OCI-LY7 (cell line): Measurements from ENCODE around the gene KRTAP10-10.

Source experiments
- EZH2phosphoT487 ChIP-seq: fragments of 200-600 bp; sonication (generic); IDR thresholded peaks from 2 replicates; pipeline ENCODE4 v1.6.1; 2018; ENCODE audit warnings: low read depth, borderline replicate concordance, mild to moderate bottlenecking, mixed run types, antibody characterized with exemption, low read length, moderate library complexity, mixed read lengths
- TF ChIP-seq, protein P1 (sequence below): fragments of 200-600 bp; sonication (generic); conservative IDR thresholded peaks from 2 replicates; pipeline ENCODE4 v1.5.1; 2014; ENCODE audit warnings: mild to moderate bottlenecking, antibody characterized with exemption, low read length, moderate library complexity, mixed read lengths

DNA sequence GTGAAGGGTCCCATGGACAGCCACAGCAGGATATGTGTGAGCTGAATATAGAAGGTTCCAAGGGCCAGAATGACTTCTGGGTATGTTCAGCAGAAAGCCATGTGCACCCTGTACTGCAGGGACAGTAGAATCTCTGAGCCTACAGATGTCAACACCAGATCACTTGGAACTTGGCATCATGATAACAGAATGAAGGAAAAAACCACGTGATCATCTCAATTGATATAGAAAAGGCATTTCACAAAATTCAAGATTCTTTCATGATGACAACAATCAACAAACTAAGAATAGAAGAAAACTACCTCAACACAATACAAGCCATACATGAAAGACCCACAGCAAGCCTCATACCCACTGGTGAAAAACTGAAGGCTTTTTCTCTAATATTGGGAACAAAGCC, 30.5 kb downstream of the KRTAP10-10 start:
- TF ChIP-seq, protein P1, sequence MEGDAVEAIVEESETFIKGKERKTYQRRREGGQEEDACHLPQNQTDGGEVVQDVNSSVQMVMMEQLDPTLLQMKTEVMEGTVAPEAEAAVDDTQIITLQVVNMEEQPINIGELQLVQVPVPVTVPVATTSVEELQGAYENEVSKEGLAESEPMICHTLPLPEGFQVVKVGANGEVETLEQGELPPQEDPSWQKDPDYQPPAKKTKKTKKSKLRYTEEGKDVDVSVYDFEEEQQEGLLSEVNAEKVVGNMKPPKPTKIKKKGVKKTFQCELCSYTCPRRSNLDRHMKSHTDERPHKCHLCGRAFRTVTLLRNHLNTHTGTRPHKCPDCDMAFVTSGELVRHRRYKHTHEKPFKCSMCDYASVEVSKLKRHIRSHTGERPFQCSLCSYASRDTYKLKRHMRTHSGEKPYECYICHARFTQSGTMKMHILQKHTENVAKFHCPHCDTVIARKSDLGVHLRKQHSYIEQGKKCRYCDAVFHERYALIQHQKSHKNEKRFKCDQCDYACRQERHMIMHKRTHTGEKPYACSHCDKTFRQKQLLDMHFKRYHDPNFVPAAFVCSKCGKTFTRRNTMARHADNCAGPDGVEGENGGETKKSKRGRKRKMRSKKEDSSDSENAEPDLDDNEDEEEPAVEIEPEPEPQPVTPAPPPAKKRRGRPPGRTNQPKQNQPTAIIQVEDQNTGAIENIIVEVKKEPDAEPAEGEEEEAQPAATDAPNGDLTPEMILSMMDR = no peak
- no peak for TF ChIP-seq EZH2phosphoT487
